Esophagus squamous epithelium (tissue), 4 donors: ENCODE data around the gene MMP27.

Source experiments
- POLR2A ChIP-seq, 4 donors: fragments of 450-650 bp; IDR thresholded peaks; one replicate each; pipeline ENCODE4 v1.6.1; 2017; ENCODE audit warnings: antibody characterized with exemption in 4 of 4, mild to moderate bottlenecking in 4 of 4, moderate library complexity in 3 of 4
- TF ChIP-seq, protein P1 (sequence below), 6 experiments: fragments of 450-650 bp in 4 of 6; fragments of 200-600 bp in 2 of 6; sonication (generic) in 2 of 6; IDR thresholded peaks; one replicate each; pipeline ENCODE4 v1.5.1; 2016 to 2019; ENCODE audit warnings: antibody characterized with exemption in 6 of 6, mild to moderate bottlenecking in 4 of 6, moderate library complexity in 4 of 6

DNA sequence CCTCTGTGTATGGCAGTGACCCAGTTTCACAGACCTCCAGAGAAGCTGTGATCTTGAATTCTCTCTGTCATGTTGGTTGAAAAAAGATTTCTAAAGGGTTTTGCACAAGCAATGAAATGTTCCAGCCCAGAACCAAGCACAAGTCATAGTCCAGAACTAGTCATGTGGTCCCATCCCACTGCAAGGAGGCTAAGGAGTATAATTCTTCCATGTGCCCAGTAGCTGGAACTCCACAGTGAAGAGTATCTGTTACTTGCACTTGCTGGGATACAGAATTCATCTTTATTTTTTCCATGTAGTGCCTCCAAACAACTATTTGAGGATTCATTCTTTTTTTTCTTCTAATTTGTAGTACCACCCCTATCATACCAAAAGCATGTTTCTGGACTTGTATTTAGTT lies 29.1 kb upstream of the MMP27 start:
- TF ChIP-seq, protein P1, sequence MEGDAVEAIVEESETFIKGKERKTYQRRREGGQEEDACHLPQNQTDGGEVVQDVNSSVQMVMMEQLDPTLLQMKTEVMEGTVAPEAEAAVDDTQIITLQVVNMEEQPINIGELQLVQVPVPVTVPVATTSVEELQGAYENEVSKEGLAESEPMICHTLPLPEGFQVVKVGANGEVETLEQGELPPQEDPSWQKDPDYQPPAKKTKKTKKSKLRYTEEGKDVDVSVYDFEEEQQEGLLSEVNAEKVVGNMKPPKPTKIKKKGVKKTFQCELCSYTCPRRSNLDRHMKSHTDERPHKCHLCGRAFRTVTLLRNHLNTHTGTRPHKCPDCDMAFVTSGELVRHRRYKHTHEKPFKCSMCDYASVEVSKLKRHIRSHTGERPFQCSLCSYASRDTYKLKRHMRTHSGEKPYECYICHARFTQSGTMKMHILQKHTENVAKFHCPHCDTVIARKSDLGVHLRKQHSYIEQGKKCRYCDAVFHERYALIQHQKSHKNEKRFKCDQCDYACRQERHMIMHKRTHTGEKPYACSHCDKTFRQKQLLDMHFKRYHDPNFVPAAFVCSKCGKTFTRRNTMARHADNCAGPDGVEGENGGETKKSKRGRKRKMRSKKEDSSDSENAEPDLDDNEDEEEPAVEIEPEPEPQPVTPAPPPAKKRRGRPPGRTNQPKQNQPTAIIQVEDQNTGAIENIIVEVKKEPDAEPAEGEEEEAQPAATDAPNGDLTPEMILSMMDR (IDR thresholded peaks at IDR 0.05), result peak in 1 of 6 experiments; percentile 10
- TF ChIP-seq POLR2A (IDR thresholded peaks at IDR 0.05), result no peak
